GM12878 (cell line): ENCODE measurements around the gene FOXP4. TPM values are rescaled to one million over a fixed set of nuclear protein-coding genes. Genes with fewer than 3 reads are reported as not detected.

Experiments
- ATAC-seq: fragments of 200-7000 bp; cut with Tn5 transposase; 3 replicates; pipeline ENCODE4 v1.9.1; 2020; ENCODE audit warnings: mild to moderate bottlenecking, moderate library complexity
- BruUV-seq: library from RNA; stranded (reverse); fragments of 400-500 nt; replicated peaks from 2 replicates; lab custom pipeline; 2021; lab: Mats Ljungman, UMichigan
- CTCF ChIA-PET: fragments of 300-600 bp; sonication (Branson Sonifier 250); formaldehyde crosslinking; extraction: SDS; loops from one replicate; lab custom pipeline; 2021; ENCODE audit warnings: inconsistent platforms; lab: Yijun Ruan, JAX
- POLR2A ChIA-PET: fragments of 350-600 bp; formaldehyde crosslinking; extraction: SDS; loops from one replicate; lab custom pipeline; 2021; ENCODE audit warnings: inconsistent platforms; lab: Charles Lee
- RAD21 ChIA-PET: fragments of 300-600 bp; sonication (Branson Sonifier 250); formaldehyde crosslinking; loops from one replicate; lab custom pipeline; 2023; ENCODE audit warnings: antibody characterized with exemption; ENCODE audit not compliant: unreplicated experiment; lab: Charles Lee
- SMC1A ChIA-PET: fragments of 300-600 bp; sonication (Branson Sonifier 250); formaldehyde crosslinking; loops from one replicate; lab custom pipeline; 2023; ENCODE audit not compliant: unreplicated experiment, uncharacterized antibody; lab: Charles Lee
- DNase-seq: peaks from one replicate; pipeline ENCODE4 v3.0.0-alpha.2; 2011; ENCODE audit warnings: low read depth, low spot score
- FAIRE-seq: peaks from 3 replicates; lab custom pipeline; 2011; peaks lifted over from hg19 to GRCh38; lab: Jason Lieb, UNC
- H2AFZ ChIP-seq: 2 replicates; pipeline ENCODE4 v1.6.0; 2011; ENCODE audit warnings: low read depth, low read length, control low read depth; ENCODE audit not compliant: control insufficient read depth
- H3K27ac ChIP-seq: 2 replicates; pipeline ENCODE4 v1.5.1; 2011; ENCODE audit warnings: control low read depth; ENCODE audit not compliant: control insufficient read depth, insufficient read depth
- H3K27me3 ChIP-seq, 2 experiments: replicated peaks in 1 of 2; 2 replicates each; pipeline versions ENCODE4 v1.6.0 to v1.6.1; 2011; ENCODE audit warnings: low read length in 1 of 2; ENCODE audit not compliant: control insufficient read depth in 2 of 2, insufficient read depth in 2 of 2
- H3K36me3 ChIP-seq, 2 experiments: 2 replicates each; pipeline ENCODE4 v1.5.1; 2011; ENCODE audit warnings: low read length in 1 of 2; ENCODE audit not compliant: control insufficient read depth in 2 of 2, insufficient read depth in 2 of 2
- H3K4me1 ChIP-seq: 2 replicates; pipeline ENCODE4 v1.6.1; 2011; ENCODE audit warnings: mild to moderate bottlenecking, low read length, moderate library complexity, mixed read lengths; ENCODE audit not compliant: control insufficient read depth, insufficient read depth
- H3K4me2 ChIP-seq: 2 replicates; pipeline ENCODE4 v1.6.0; 2011; ENCODE audit warnings: control low read depth; ENCODE audit not compliant: control insufficient read depth, insufficient read depth
- H3K4me3 ChIP-seq: fragments of 200-600 bp; sonication (generic); 2 replicates; pipeline ENCODE4 v1.5.1; 2016
- H3K79me2 ChIP-seq: 2 replicates; pipeline ENCODE4 v1.6.0; 2011; ENCODE audit warnings: low read length; ENCODE audit not compliant: control insufficient read depth, insufficient read depth
- H3K9ac ChIP-seq: 2 replicates; pipeline ENCODE4 v1.8.0; 2011; ENCODE audit warnings: low read length, control low read depth, mixed read lengths; ENCODE audit not compliant: control insufficient read depth, insufficient read depth
- H3K9me3 ChIP-seq: replicated peaks from 3 replicates; pipeline ENCODE4 v1.5.1; 2011; ENCODE audit warnings: mild to moderate bottlenecking, low read length; ENCODE audit not compliant: control insufficient read depth, insufficient read depth
- H4K20me1 ChIP-seq: 2 replicates; pipeline ENCODE4 v1.6.0; 2011; ENCODE audit not compliant: control insufficient read depth, insufficient read depth
- ASH2L ChIP-seq: fragments of 300-600, 200-600 bp; sonication (generic); IDR thresholded peaks from 2 replicates; pipeline ENCODE4 v1.6.1; 2017; ENCODE audit warnings: low read depth, mild to moderate bottlenecking, borderline replicate concordance
- BCL11A ChIP-seq: IDR thresholded peaks from 2 replicates; pipeline ENCODE4 v1.6.1; 2011; ENCODE audit warnings: low read depth, low read length
- CHD2 ChIP-seq: IDR thresholded peaks from 2 replicates; pipeline ENCODE4 v1.6.1; 2011; ENCODE audit warnings: low read depth, low read length, improper control_type of control experiment, borderline replicate concordance
- EP300 ChIP-seq, 2 experiments: fragments of 150-350 bp in 1 of 2; IDR thresholded peaks; 2 replicates each; pipeline ENCODE4 v1.6.1; 2011 to 2012; ENCODE audit warnings: low read depth in 2 of 2, low read length in 2 of 2, borderline replicate concordance in 1 of 2, improper control_type of control experiment in 1 of 2, inconsistent platforms in 1 of 2; ENCODE audit not compliant: control insufficient read depth in 1 of 2
- MEF2B ChIP-seq: fragments of 450-650 bp; IDR thresholded peaks from 2 replicates; pipeline ENCODE4 v1.6.1; 2018; ENCODE audit warnings: mild to moderate bottlenecking, moderate library complexity; ENCODE audit not compliant: partially characterized antibody, poor library complexity, severe bottlenecking
- NR2F1 ChIP-seq: fragments of 450-650 bp; conservative IDR thresholded peaks from 2 replicates; pipeline ENCODE4 v1.6.1; 2017; ENCODE audit warnings: mild to moderate bottlenecking
- PKNOX1 ChIP-seq: fragments of 450-650 bp; IDR thresholded peaks from 2 replicates; pipeline ENCODE4 v1.6.1; 2016; ENCODE audit warnings: mild to moderate bottlenecking
- RCOR1 ChIP-seq: conservative IDR thresholded peaks from 2 replicates; pipeline ENCODE4 v1.6.1; 2012; ENCODE audit warnings: low read depth, low read length, improper control_type of control experiment
- SMARCA5 ChIP-seq: fragments of 450-650 bp; IDR thresholded peaks from 2 replicates; pipeline ENCODE4 v1.6.1; 2017; ENCODE audit warnings: mild to moderate bottlenecking
- ZBTB40 ChIP-seq: fragments of 450-650 bp; IDR thresholded peaks from 2 replicates; pipeline ENCODE4 v1.6.1; 2016; ENCODE audit warnings: mild to moderate bottlenecking, moderate library complexity, borderline replicate concordance
- ZNF274 ChIP-seq: IDR thresholded peaks from one replicate; pipeline ENCODE4 v1.8.0; 2011; ENCODE audit not compliant: insufficient read length, insufficient read depth
- WGBS: methylation state at CpG from one replicate; pipeline ENCODE4 v1.1.6; 2016; ENCODE audit warnings: low lambda C conversion rate; ENCODE audit not compliant: insufficient replicate concordance, insufficient coverage; ENCODE audit errors: missing lambda C conversion rate; 5-methylcytosine and 5-hydroxymethylcytosine counted together
- in situ Hi-C: fragments of 300-500 bp; cut with MboI; formaldehyde crosslinking; loops from 9 replicates; pipeline ENCODE4 v1.14.3; 2018; ENCODE audit warnings: mixed read lengths
- intact Hi-C: fragments of 100-400 bp; cut with micrococcal nuclease; formaldehyde crosslinking; loops from one replicate; pipeline ENCODE4 v1.14.2; 2022; ENCODE audit not compliant: unreplicated experiment
- polyA plus RNA-seq, 11 experiments: library from polyadenylated mRNA; depleted of rRNA in 4 of 11; unstranded in 6 of 11; stranded (reverse) in 5 of 11; fragments of >200 nt; fragmentation: Nextera tagmentation in 4 of 11; fragmentation: Illumina TruSeq in 1 of 11; extraction: Ambion mirVana in 4 of 11; extraction: Trizol in 1 of 11; gene quantifications; 1 replicate in 1 of 11; 2 replicates in 10 of 11; pipeline versions ENCODE4 v1.2.1 to v1.2.3, GENCODE V29; 2011 to 2016; ENCODE audit warnings: inconsistent platforms in 2 of 11, missing spikeins in 2 of 11, low read depth in 1 of 11
- total RNA-seq, 4 experiments: library from RNA; depleted of rRNA in 3 of 4; stranded (reverse); fragments of >200 nt in 3 of 4; fragmentation: Illumina TruSeq in 1 of 4; extraction: Trizol in 1 of 4; gene quantifications; 2 replicates each; pipeline versions ENCODE4 v1.2.1 to v1.2.3, GENCODE V29; 2013 to 2021
- TF ChIP-seq, protein P1 (sequence below): IDR thresholded peaks from 2 replicates; pipeline ENCODE4 v1.6.1; 2011; ENCODE audit warnings: borderline replicate concordance, low read depth, mild to moderate bottlenecking, moderate library complexity, low read length; ENCODE audit not compliant: insufficient read depth, poor library complexity, severe bottlenecking
- TF ChIP-seq, protein P2 (sequence below): IDR thresholded peaks from 2 replicates; pipeline ENCODE4 v1.6.1; 2012; ENCODE audit warnings: low read depth, low read length, improper control_type of control experiment

FOXP4 gene
- total and polyA plus RNA-seq, 10 of the 15 experiments (the other 5 are each of a cell fraction or from before 2014, with no cell fraction given) = 0.31 to 46.1 (median 2.3) TPM

- H3K4me1 ChIP-seq = peaks cover 5% of the 10 kb centered on the region; the same call in 1 of the 2 replicates
- CTCF ChIA-PET = interaction anchor here (1.1 to 1.5 kb wide), 6 partner anchors 40 to 137 kb away, joined by 3 to 7 read pairs (median 4); no protein-coding TSS in a partner anchor
- H3K36me3 ChIP-seq = peaks cover 3 to 14% of the 10 kb centered on the region in 2 experiments; a peak in 3 of 4 replicates
- no peak for FAIRE-seq
- no peak overlapping the region for H3K27ac ChIP-seq
- H3K9ac ChIP-seq = no peak overlapping the region
- POLR2A ChIA-PET = no interaction called here
- H3K27me3 ChIP-seq = no peaks in the 10 kb centered on the region
- BruUV-seq = no TSS peak
- no peaks in the 10 kb centered on the region for H3K9me3 ChIP-seq
- H3K79me2 ChIP-seq = peaks cover 9% of the 10 kb centered on the region
- no peak for DNase-seq
- ATAC-seq = no peak
- no peak overlapping the region for H2AFZ ChIP-seq
- WGBS = 75% methylated on average over 10 of the region's 10 CpGs
- intact Hi-C loops = loop anchor here (1.0 kb wide), 2 partner anchors 30 to 31 kb away; no protein-coding TSS in a partner anchor
- no peak overlapping the region for H3K4me2 ChIP-seq
- SMC1A ChIA-PET = interaction anchor here (1.5 kb wide), 1 partner anchor 30 kb away, joined by 3 read pairs; no protein-coding TSS in a partner anchor
- in situ Hi-C loops = no loop called here
- RAD21 ChIA-PET = interaction anchor here (0.6 to 2.4 kb wide), 3 partner anchors 23 to 582 kb away, joined by 4 to 6 read pairs (median 4); no protein-coding TSS in a partner anchor
- no peaks in the 10 kb centered on the region for H4K20me1 ChIP-seq
- no peak overlapping the region for H3K4me3 ChIP-seq
- TF ChIP-seq ZNF274 (no peak), BCL11A (no peak), NR2F1 (no peak), PKNOX1 (no peak), EP300 (IDR thresholded peaks at IDR 0.05; ENCODE audit: borderline replicate concordance in 1 of 2, control insufficient read depth in 1 of 2, low read depth in 2 of 2, low read length in 2 of 2) (no peak), MEF2B (no peak), ASH2L (no peak), RCOR1 (no peak), ZBTB40 (no peak), SMARCA5 (no peak), CHD2 (no peak)
- TF ChIP-seq, protein P1, sequence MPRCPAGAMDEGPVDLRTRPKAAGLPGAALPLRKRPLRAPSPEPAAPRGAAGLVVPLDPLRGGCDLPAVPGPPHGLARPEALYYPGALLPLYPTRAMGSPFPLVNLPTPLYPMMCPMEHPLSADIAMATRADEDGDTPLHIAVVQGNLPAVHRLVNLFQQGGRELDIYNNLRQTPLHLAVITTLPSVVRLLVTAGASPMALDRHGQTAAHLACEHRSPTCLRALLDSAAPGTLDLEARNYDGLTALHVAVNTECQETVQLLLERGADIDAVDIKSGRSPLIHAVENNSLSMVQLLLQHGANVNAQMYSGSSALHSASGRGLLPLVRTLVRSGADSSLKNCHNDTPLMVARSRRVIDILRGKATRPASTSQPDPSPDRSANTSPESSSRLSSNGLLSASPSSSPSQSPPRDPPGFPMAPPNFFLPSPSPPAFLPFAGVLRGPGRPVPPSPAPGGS = no peak
- TF ChIP-seq, protein P2, sequence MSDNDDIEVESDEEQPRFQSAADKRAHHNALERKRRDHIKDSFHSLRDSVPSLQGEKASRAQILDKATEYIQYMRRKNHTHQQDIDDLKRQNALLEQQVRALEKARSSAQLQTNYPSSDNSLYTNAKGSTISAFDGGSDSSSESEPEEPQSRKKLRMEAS = no peak
Observed at GRCh38 chr6:41561931-41562911, 16.0 kb downstream of the FOXP4 start.
